PC-9 (cell line): ENCODE measurements around the gene BAZ1B. TPM values are rescaled to one million over a fixed set of nuclear protein-coding genes. Genes with fewer than 3 reads are reported as not detected.

Source experiments
- BruUV-seq: library from RNA; stranded (reverse); fragments of 400-500 nt; replicated peaks from 2 replicates; lab custom pipeline; 2021; lab: Mats Ljungman, UMichigan
- CTCF ChIA-PET: fragments of 300-600 bp; sonication (Branson Sonifier 250); formaldehyde crosslinking; loops from one replicate; lab custom pipeline; 2022; ENCODE audit warnings: antibody characterized with exemption; lab: Charles Lee
- POLR2A ChIA-PET: fragments of 300-600 bp; sonication (Branson Sonifier 250); formaldehyde crosslinking; loops from one replicate; lab custom pipeline; 2022; ENCODE audit warnings: antibody characterized with exemption; ENCODE audit not compliant: unreplicated experiment; lab: Charles Lee
- DNase-seq, 2 experiments: peaks; one replicate each; pipeline versions ENCODE4 v3.0.0 to v3.0.0-alpha.2; 2015 to 2022; ENCODE audit warnings: mixed read lengths in 1 of 2
- H2AFZ ChIP-seq: fragments of 200-600 bp; sonication (generic); 2 replicates; pipeline ENCODE4 v1.8.1; 2017; ENCODE audit warnings: antibody characterized with exemption
- H3F3A ChIP-seq: fragments of 200-600 bp; sonication (generic); 2 replicates; pipeline ENCODE4 v1.8.1; 2017; ENCODE audit warnings: antibody characterized with exemption, mild to moderate bottlenecking, low read depth; ENCODE audit not compliant: insufficient read depth
- H3K27ac ChIP-seq: fragments of 200-600 bp; sonication (generic); 2 replicates; pipeline ENCODE4 v1.6.1; 2016; ENCODE audit warnings: mixed run types
- H3K27me3 ChIP-seq: fragments of 200-600 bp; sonication (generic); 2 replicates; pipeline ENCODE4 v1.6.1; 2016; ENCODE audit warnings: low read depth, mixed run types; ENCODE audit not compliant: insufficient read depth
- H3K36me3 ChIP-seq: fragments of 200-600 bp; sonication (generic); 2 replicates; pipeline ENCODE4 v1.6.1; 2016; ENCODE audit warnings: low read depth, mixed run types
- H3K4me1 ChIP-seq: fragments of 200-600 bp; sonication (generic); replicated peaks from 2 replicates; pipeline ENCODE4 v1.6.1; 2016; ENCODE audit warnings: mixed run types; ENCODE audit not compliant: insufficient read depth
- H3K4me2 ChIP-seq: fragments of 200-600 bp; sonication (generic); 2 replicates; pipeline ENCODE4 v1.6.1; 2017; ENCODE audit warnings: mixed run types
- H3K4me3 ChIP-seq: fragments of 200-600 bp; sonication (generic); 2 replicates; pipeline ENCODE4 v1.6.1; 2016; ENCODE audit warnings: mixed run types
- H3K79me2 ChIP-seq: fragments of 200-600 bp; sonication (generic); 2 replicates; pipeline ENCODE4 v1.6.1; 2017; ENCODE audit warnings: low read depth, mixed run types
- H3K9me2 ChIP-seq: fragments of 200-600 bp; sonication (generic); 2 replicates; pipeline ENCODE4 v1.8.1; 2017; ENCODE audit warnings: mild to moderate bottlenecking; ENCODE audit not compliant: insufficient read depth
- H3K9me3 ChIP-seq: fragments of 200-600 bp; sonication (generic); 2 replicates; pipeline ENCODE4 v1.8.1; 2016; ENCODE audit warnings: low read depth; ENCODE audit not compliant: insufficient read depth
- H4K20me1 ChIP-seq: fragments of 200-600 bp; sonication (generic); 2 replicates; pipeline ENCODE4 v1.8.1; 2017; ENCODE audit not compliant: insufficient read depth
- CTCF ChIP-seq: fragments of 200-600 bp; sonication (generic); conservative IDR thresholded peaks from 2 replicates; pipeline ENCODE4 v1.6.1; 2017; ENCODE audit warnings: mixed run types, antibody characterized with exemption, mild to moderate bottlenecking, moderate library complexity
- EZH2 ChIP-seq: fragments of 200-600 bp; sonication (generic); IDR thresholded peaks from 2 replicates; pipeline ENCODE4 v1.8.0; 2017; ENCODE audit warnings: antibody characterized with exemption, low read depth
- intact Hi-C: fragments of 100-400 bp; cut with micrococcal nuclease; formaldehyde crosslinking; loops from one replicate; pipeline ENCODE4 v1.10.0; 2022; ENCODE audit not compliant: unreplicated experiment
- total RNA-seq: library from RNA; stranded (reverse); gene quantifications from 2 replicates; pipeline ENCODE4 v1.2.3, GENCODE V29; 2021

The BAZ1B gene
- total RNA-seq, 1 experiment from 2014 or later: 88.4 TPM

GRCh38 chr7:73429622-73430505, 92.2 kb downstream of the BAZ1B start:
- CTCF ChIA-PET: no interaction called here
- no peaks in the 10 kb centered on the region for H3K79me2 ChIP-seq
- H3K9me3 ChIP-seq: no peaks in the 10 kb centered on the region

GRCh38 chr7:73429215-73429614, 92.9 kb downstream of the BAZ1B start:
- TF ChIP-seq EZH2: no peak
- no peak for TF ChIP-seq CTCF
- CTCF ChIA-PET: interaction anchor here (0.6 kb wide), 1 partner anchor 19 kb away, joined by 6 read pairs; no protein-coding TSS in a partner anchor
- H3K27me3 ChIP-seq: no peaks in the 10 kb centered on the region
- no peaks in the 10 kb centered on the region for H3K36me3 ChIP-seq
- H3F3A ChIP-seq: peaks cover 20% of the 10 kb centered on the region
- POLR2A ChIA-PET: no interaction called here
- no peaks in the 10 kb centered on the region for H3K9me2 ChIP-seq
- no peaks in the 10 kb centered on the region for H4K20me1 ChIP-seq
- H3K9me3 ChIP-seq: no peaks in the 10 kb centered on the region
- no peaks in the 10 kb centered on the region for H3K79me2 ChIP-seq
- H3K4me1 ChIP-seq: no peaks in the 10 kb centered on the region
- no peak overlapping the region for H3K4me2 ChIP-seq
- H3K4me3 ChIP-seq: no peak overlapping the region
- H2AFZ ChIP-seq: no peak overlapping the region
- H3K27ac ChIP-seq: no peak overlapping the region
- DNase-seq: no peak
- intact Hi-C loops: no loop called here
- no TSS peak for BruUV-seq

More at GRCh38 chr7:73429622-73430505, 92.2 kb downstream of the BAZ1B start:
- intact Hi-C loops: loop anchor here (10.0 kb wide), 1 partner anchor 605 kb away; the partner anchor contains the start of gene TYW1B
- no peaks in the 10 kb centered on the region for H3K36me3 ChIP-seq
- H3K9me2 ChIP-seq: no peaks in the 10 kb centered on the region
- H3K4me2 ChIP-seq: no peak overlapping the region
- H4K20me1 ChIP-seq: no peaks in the 10 kb centered on the region
- H3K27ac ChIP-seq: no peak overlapping the region
- H3K4me1 ChIP-seq: no peaks in the 10 kb centered on the region
- POLR2A ChIA-PET: no interaction called here
- no peak overlapping the region for H3K4me3 ChIP-seq
- H3K27me3 ChIP-seq: no peaks in the 10 kb centered on the region
- H3F3A ChIP-seq: peaks cover 20% of the 10 kb centered on the region
- no TSS peak for BruUV-seq
- TF ChIP-seq CTCF: no peak
- TF ChIP-seq EZH2: no peak
- DNase-seq: no peak
- no peak overlapping the region for H2AFZ ChIP-seq

GRCh38 chr7:73427902-73428787, 93.9 kb downstream of the BAZ1B start:
- TF ChIP-seq EZH2: no peak
- Histone ChIP-seq H3K9me3 (no peaks in the 10 kb centered on the region), H2AFZ (no peak overlapping the region), H3K4me1 (no peaks in the 10 kb centered on the region), H3K4me3 (no peak overlapping the region), H3K79me2 (no peaks in the 10 kb centered on the region), H3F3A (peaks cover 20% of the 10 kb centered on the region), H3K36me3 (no peaks in the 10 kb centered on the region), H3K4me2 (no peak overlapping the region), H3K9me2 (no peaks in the 10 kb centered on the region), H3K27me3 (no peaks in the 10 kb centered on the region), H4K20me1 (no peaks in the 10 kb centered on the region), H3K27ac (no peak overlapping the region)
- intact Hi-C loops: no loop called here
- no peak for DNase-seq
- ChIA-PET CTCF (interaction anchor here (0.6 kb wide), 1 partner anchor 20 kb away, joined by 6 read pairs; no protein-coding TSS in a partner anchor), POLR2A (no interaction called here)
- BruUV-seq: no TSS peak
